Choroid plexus epithelial cell (primary cell): ENCODE results near the gene DNAH2.

ENCODE experiments used
- DNase-seq: peaks from one replicate; pipeline ENCODE4 v3.0.0-alpha.2; 2010; ENCODE audit warnings: low read depth
- H3K4me3 ChIP-seq: 2 replicates; pipeline ENCODE4 v1.5.1; 2011; ENCODE audit warnings: low read depth, mild to moderate bottlenecking, control low read depth, low read length, moderate library complexity
- CTCF ChIP-seq: conservative IDR thresholded peaks from 2 replicates; pipeline ENCODE4 v1.5.1; 2011; ENCODE audit warnings: low read depth, mild to moderate bottlenecking, control low read depth, inconsistent platforms, low read length, moderate library complexity

Gene DNAH2

GRCh38 chr17:7744416-7744815 lies 26.9 kb downstream of the DNAH2 start:
- no peak for TF ChIP-seq CTCF
- peak; percentile 17 for DNase-seq
- H3K4me3 ChIP-seq = no peak overlapping the region

GRCh38 chr17:7745748-7746470 lies 28.4 kb downstream of the DNAH2 start:
- no peak overlapping the region for H3K4me3 ChIP-seq
- DNase-seq = peak; percentile 91
- TF ChIP-seq CTCF = peak; percentile 19

- TF ChIP-seq CTCF = no peak
- H3K4me3 ChIP-seq = no peak overlapping the region
- DNase-seq = peak; percentile 76
Measured at GRCh38 chr17:7747635-7748071, 30.1 kb downstream of the DNAH2 start.

- no peak overlapping the region for H3K4me3 ChIP-seq
- TF ChIP-seq CTCF = no peak
- peak; percentile 55 for DNase-seq
Measured at GRCh38 chr17:7748076-7748775, 30.7 kb downstream of the DNAH2 start.

GRCh38 chr17:7750321-7750821 lies 32.8 kb downstream of the DNAH2 start:
- H3K4me3 ChIP-seq = no peak overlapping the region
- DNase-seq = peak; percentile 84
- TF ChIP-seq CTCF = no peak

GRCh38 chr17:7754656-7755055 lies 37.1 kb downstream of the DNAH2 start:
- H3K4me3 ChIP-seq = no peak overlapping the region
- DNase-seq = no peak
- TF ChIP-seq CTCF = no peak
